Activated CD8-positive, alpha-beta T cell treated with anti-CD3 and anti-CD28 coated beads for 36 hours (primary cell): ENCODE results near the gene TMEM62. TPM values are rescaled to one million over a fixed set of nuclear protein-coding genes. Genes with fewer than 3 reads are reported as not detected.
"Not testable (repeated sequence)": the region's sequence is repeated elsewhere in the genome, so short reads cannot be mapped to it uniquely, and the experiment has no call there.

Experiments
- ATAC-seq: fragments of 200-7000 bp; cut with Tn5 transposase; one replicate; pipeline ENCODE4 v1.10.0; 2021; ENCODE audit warnings: mild to moderate bottlenecking, moderate library complexity
- CTCF ChIA-PET: fragments of 350-600 bp; sonication (Branson Sonifier 250); formaldehyde crosslinking; loops from one replicate; lab custom pipeline; 2021; ENCODE audit warnings: antibody characterized with exemption; lab: Charles Lee
- POLR2A ChIA-PET: fragments of 350-600 bp; sonication (Branson Sonifier 250); formaldehyde crosslinking; loops from one replicate; lab custom pipeline; 2021; ENCODE audit warnings: antibody characterized with exemption; lab: Charles Lee
- DNase-seq: peaks from one replicate; pipeline ENCODE4 v3.0.0-alpha.2; 2020
- H3K27ac Mint-ChIP-seq: one replicate; pipeline ENCODE4 v1.8.0; 2021; ENCODE audit warnings: mild to moderate bottlenecking, mixed read lengths
- H3K27me3 Mint-ChIP-seq: one replicate; pipeline ENCODE4 v1.8.0; 2021; ENCODE audit warnings: mixed read lengths
- H3K36me3 Mint-ChIP-seq: one replicate; pipeline ENCODE4 v1.8.0; 2021; ENCODE audit warnings: low read depth, mixed read lengths
- H3K4me1 Mint-ChIP-seq: one replicate; pipeline ENCODE4 v1.8.0; 2021; ENCODE audit warnings: low read depth, mixed read lengths
- H3K4me3 Mint-ChIP-seq: one replicate; pipeline ENCODE4 v1.8.0; 2021; ENCODE audit warnings: mild to moderate bottlenecking, moderate library complexity, mixed read lengths
- H3K9me3 Mint-ChIP-seq: one replicate; pipeline ENCODE4 v1.8.0; 2021; ENCODE audit warnings: mixed read lengths
- intact Hi-C: fragments of 100-400 bp; cut with micrococcal nuclease; formaldehyde crosslinking; loops from one replicate; pipeline ENCODE4 v1.10.0; 2022
- total RNA-seq, 2 experiments: library from RNA; stranded (reverse); gene quantifications; one replicate each; pipeline ENCODE4 v1.2.3, GENCODE V29; 2021
- TF ChIP-seq, protein P1 (sequence below): fragments of 200-600 bp; IDR thresholded peaks from one replicate; pipeline ENCODE4 v1.8.0; 2022; ENCODE audit warnings: antibody characterized with exemption, mild to moderate bottlenecking

Gene TMEM62
- total RNA-seq, 2 experiments from 2014 or later = 10.5 to 11.6 TPM

DNA sequence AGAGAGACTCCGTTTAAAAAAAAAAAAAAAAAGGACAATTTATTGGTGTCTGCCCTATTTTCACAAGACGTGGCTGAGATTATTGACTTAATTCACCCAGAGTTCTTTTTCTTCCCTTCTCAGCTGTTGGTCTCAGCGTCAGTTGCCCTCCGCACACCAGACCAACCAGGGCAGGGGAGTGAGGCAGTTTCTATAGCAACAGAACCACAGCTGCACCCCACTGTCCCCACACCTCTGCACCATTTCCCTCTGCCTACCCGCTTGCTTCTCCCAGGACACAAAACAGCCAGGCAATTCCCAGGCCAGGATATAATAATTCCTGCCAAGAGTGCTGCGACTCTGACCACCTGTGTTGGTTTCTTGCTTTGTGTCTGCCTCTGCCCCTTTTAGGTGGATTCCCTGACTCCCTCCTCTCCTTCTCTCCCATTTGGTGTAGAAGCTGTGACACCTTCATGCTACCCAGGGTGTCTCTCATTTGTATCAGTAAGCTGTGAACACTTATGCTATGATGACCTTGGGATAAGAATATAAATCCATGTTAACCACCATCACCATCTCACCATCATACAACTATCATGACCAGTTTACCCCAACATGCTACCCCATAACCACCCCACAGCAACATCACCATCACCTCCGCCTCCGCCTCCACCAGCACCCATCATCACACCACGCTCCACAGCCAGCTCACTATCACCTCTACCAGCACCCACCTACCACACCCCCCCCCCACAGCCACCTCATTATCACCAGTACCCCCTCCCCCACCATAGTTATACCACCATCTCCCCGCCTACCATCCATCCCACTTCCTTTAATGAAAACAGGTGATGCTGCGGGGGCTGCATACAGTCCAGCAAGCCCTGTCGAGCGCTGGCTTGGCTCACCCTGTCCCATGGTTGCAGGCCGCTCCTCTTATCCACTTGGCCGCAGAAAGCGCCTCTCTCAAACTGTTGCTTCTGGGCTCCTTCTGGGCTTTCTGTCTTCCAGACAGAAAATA, 86.8 kb downstream of the TMEM62 start:
- Mint-ChIP-seq H3K27me3 (peaks cover 1% of the 10 kb centered on the region), H3K36me3 (no peaks in the 10 kb centered on the region), H3K9me3 (peaks cover 2% of the 10 kb centered on the region), H3K27ac (no peak overlapping the region), H3K4me1 (no peaks in the 10 kb centered on the region), H3K4me3 (no peak overlapping the region)
- TF ChIP-seq, protein P1, sequence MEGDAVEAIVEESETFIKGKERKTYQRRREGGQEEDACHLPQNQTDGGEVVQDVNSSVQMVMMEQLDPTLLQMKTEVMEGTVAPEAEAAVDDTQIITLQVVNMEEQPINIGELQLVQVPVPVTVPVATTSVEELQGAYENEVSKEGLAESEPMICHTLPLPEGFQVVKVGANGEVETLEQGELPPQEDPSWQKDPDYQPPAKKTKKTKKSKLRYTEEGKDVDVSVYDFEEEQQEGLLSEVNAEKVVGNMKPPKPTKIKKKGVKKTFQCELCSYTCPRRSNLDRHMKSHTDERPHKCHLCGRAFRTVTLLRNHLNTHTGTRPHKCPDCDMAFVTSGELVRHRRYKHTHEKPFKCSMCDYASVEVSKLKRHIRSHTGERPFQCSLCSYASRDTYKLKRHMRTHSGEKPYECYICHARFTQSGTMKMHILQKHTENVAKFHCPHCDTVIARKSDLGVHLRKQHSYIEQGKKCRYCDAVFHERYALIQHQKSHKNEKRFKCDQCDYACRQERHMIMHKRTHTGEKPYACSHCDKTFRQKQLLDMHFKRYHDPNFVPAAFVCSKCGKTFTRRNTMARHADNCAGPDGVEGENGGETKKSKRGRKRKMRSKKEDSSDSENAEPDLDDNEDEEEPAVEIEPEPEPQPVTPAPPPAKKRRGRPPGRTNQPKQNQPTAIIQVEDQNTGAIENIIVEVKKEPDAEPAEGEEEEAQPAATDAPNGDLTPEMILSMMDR = no peak
- CTCF ChIA-PET = interaction anchor here (3.8 kb wide), 1 partner anchor 65 kb away, joined by 16 read pairs; no protein-coding TSS in a partner anchor
- intact Hi-C loops = no loop called here
- DNase-seq (no peak), ATAC-seq (no peak)
- POLR2A ChIA-PET = no interaction called here

DNA sequence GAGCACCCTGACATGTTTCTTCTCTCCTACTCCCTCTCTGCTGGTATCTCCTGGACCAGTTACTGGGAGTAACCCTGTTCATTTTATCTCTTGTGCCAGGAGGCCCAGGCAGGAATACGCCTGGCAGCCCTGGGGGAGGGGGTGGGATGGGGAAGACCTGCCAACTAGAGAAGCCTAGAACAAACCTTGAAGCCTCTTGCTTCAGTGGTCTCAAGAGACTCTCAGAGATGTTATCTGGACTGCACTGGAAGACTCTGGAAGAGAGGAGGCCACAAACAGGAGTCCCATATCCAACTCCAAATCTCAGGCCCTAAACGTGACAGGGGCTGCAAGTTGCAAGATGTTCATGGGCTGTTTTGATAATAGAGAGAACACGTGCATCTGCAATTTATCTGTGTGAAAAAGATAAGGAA, 87.6 kb downstream of the TMEM62 start, which contains the start of gene EPB42:
TSS of gene EPB42 (minus strand) at position 28 of the 413 bp plus-strand sequence. CDS start 193 bp downstream, outside the sequence.
- Mint-ChIP-seq H3K4me3 (no peak within 1 kb of the TSS), H3K27ac (no peak within 1 kb of the TSS), H3K4me1 (peaks cover 7% of the 10 kb centered on the region), H3K9me3 (peaks cover 2% of the 10 kb centered on the region), H3K27me3 (peaks cover 7% of the 10 kb centered on the region), H3K36me3 (no peaks in the 10 kb centered on the region)
- TF ChIP-seq, protein P1 = no peak
- intact Hi-C loops = no loop called here
- ATAC-seq (no peak), DNase-seq (no peak)
- ChIA-PET CTCF (interaction anchor here (1.3 to 2.8 kb wide), 2 partner anchors 41 to 64 kb away, joined by 3 to 20 read pairs; no protein-coding TSS in a partner anchor), POLR2A (no interaction called here)

DNA sequence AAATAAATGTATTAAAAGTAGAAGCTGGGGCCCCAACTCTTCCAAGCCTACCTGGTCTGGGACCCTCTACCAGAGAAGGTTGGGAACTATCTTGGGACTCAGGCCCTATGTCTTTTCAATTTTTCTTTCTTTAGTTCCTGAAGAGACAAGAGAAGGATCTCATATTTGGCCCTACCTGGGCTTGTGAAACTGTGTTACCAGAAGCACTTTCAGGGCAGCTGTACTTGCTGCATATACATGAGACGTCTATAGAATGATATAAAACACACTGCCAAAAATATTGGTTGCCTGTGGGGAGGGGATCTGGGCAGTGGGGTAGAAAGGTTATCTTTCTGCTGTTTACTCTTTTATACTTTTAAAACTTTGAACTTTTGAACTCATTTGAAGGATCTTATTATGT, 88.0 kb downstream of the TMEM62 start:
- Mint-ChIP-seq H3K4me1 (peaks cover 7% of the 10 kb centered on the region), H3K27me3 (peaks cover 7% of the 10 kb centered on the region), H3K9me3 (peaks cover 2% of the 10 kb centered on the region), H3K4me3 (no peak overlapping the region), H3K27ac (no peak overlapping the region), H3K36me3 (no peaks in the 10 kb centered on the region)
- CTCF ChIA-PET = interaction anchor here (0.7 to 2.8 kb wide), 3 partner anchors 29 to 64 kb away, joined by 3 to 20 read pairs (median 3); no protein-coding TSS in a partner anchor
- POLR2A ChIA-PET = no interaction called here
- ATAC-seq (no peak), DNase-seq (no peak)
- intact Hi-C loops = no loop called here
- TF ChIP-seq, protein P1 = no peak

DNA sequence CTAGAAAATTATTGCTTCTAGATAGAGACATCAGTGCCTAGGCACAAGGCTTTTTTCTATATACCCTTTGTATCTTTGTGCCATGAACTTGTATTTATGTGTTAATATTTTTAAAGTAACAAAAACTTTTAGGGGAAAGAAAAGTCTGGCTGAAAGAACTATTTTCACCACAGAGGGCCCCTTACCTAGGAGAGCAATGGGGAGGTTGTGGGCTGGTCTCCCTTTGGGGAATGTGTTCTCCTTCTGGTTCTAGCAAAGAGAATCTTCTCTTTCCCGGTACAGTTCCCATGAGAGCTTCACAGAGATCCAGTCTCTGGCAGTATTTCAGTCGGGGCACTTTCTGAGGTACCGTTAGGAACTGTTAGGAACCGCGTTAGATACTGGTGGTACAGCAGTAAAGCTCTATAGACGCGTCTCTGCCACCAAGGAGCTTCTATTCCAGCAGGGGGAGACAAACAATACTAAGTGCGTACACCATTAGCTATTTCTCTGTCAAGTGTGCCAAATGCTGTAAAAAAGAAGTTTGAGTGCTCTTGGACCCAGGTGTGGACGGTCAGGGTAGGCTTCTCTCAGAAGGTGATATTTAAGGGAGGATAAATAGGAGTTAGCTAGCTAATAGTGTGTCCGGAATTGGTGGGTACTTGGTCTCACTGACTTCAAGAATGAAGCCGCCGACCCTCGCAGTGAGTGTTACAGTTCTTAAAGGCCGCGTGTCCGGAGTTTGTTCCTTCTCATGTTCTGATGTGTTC, 92.0 kb downstream of the TMEM62 start:
- Mint-ChIP-seq H3K27ac (no peak overlapping the region), H3K27me3 (peaks cover 5% of the 10 kb centered on the region), H3K36me3 (no peaks in the 10 kb centered on the region), H3K4me3 (no peak overlapping the region), H3K4me1 (peaks cover 7% of the 10 kb centered on the region), H3K9me3 (no peaks in the 10 kb centered on the region)
- TF ChIP-seq, protein P1 = peak; percentile 82
- intact Hi-C loops = loop anchor here (1.0 kb wide), 1 partner anchor 60 kb away; no protein-coding TSS in a partner anchor
- DNase-seq (peak; percentile 67), ATAC-seq (peak; percentile 96)
- CTCF ChIA-PET = interaction anchor here (0.6 to 9.5 kb wide), 48 partner anchors 9 to 644 kb away, joined by 3 to 219 read pairs (median 4); partner anchors contain the start of genes CCNDBP1, LCMT2, TGM5 and TGM7
- POLR2A ChIA-PET = no interaction called here

DNA sequence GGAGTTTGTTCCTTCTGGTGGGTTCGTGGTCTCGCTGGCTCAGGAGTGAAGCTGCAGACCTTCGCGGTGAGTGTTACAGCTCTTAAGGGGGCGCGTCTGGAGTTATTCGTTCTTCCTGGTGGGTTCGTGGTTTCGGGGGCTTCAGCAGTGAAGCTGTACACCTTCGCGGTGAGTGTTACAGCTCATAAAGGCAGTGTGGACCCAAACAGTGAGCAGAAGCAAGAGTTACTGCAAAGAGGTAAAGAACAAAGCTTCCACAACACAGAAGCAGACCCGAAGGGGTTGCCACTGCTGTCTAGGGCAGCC, 92.5 kb downstream of the TMEM62 start:
- H3K9me3 Mint-ChIP-seq, H3K36me3 Mint-ChIP-seq, H3K27ac Mint-ChIP-seq, H3K4me3 Mint-ChIP-seq, H3K4me1 Mint-ChIP-seq, POLR2A ChIA-PET, H3K27me3 Mint-ChIP-seq: not testable (repeated sequence)
- ATAC-seq (peak; percentile 25), DNase-seq (peak; percentile 6)
- intact Hi-C loops = loop anchor here (1.0 kb wide), 1 partner anchor 59 kb away; no protein-coding TSS in a partner anchor
- CTCF ChIA-PET = interaction anchor here (0.6 to 9.5 kb wide), 42 partner anchors 10 to 644 kb away, joined by 3 to 219 read pairs (median 5); partner anchors contain the start of genes CCNDBP1, LCMT2 and TGM5
